IMR-90 (cell line): ENCODE results near the gene KRTCAP2. TPM values are rescaled to one million over a fixed set of nuclear protein-coding genes. Genes with fewer than 3 reads are reported as not detected.
A peak's percentile ranks its signal among the peaks of the same experiment; 100 is the strongest.

Source experiments
- ATAC-seq: fragments of 200-7000 bp; cut with Tn5 transposase; 2 replicates; pipeline ENCODE4 v1.9.1; 2020; ENCODE audit warnings: low read depth, mild to moderate bottlenecking, moderate library complexity
- BruUV-seq: library from RNA; stranded (reverse); fragments of 400-500 nt; replicated peaks from 2 replicates; lab custom pipeline; 2021; lab: Mats Ljungman, UMichigan
- CTCF ChIA-PET: fragments of 300-600 bp; formaldehyde crosslinking; extraction: SDS; loops from one replicate; lab custom pipeline; 2021; ENCODE audit warnings: antibody characterized with exemption; lab: Yijun Ruan, JAX
- POLR2A ChIA-PET: fragments of 300-600 bp; sonication (Branson Sonifier 250); formaldehyde crosslinking; loops from one replicate; lab custom pipeline; 2022; ENCODE audit warnings: antibody characterized with exemption; ENCODE audit not compliant: unreplicated experiment; lab: Charles Lee
- DNase-seq: peaks from one replicate; pipeline ENCODE4 v3.0.0; 2013
- H2AFZ ChIP-seq: replicated peaks from 2 replicates; pipeline ENCODE3; 2013; ENCODE audit warnings: low read length, mild to moderate bottlenecking; ENCODE audit not compliant: poor library complexity
- H2AK5ac ChIP-seq: 2 replicates; pipeline ENCODE4 v1.6.1; 2013; ENCODE audit warnings: low read depth, low read length, inconsistent platforms
- H2AK9ac ChIP-seq: replicated peaks from 2 replicates; pipeline ENCODE3; 2013; ENCODE audit warnings: mild to moderate bottlenecking, low read depth, low read length, moderate library complexity; ENCODE audit not compliant: poor library complexity
- H2BK120ac ChIP-seq: 2 replicates; pipeline ENCODE4 v1.6.1; 2013; ENCODE audit warnings: low read depth, low read length, inconsistent platforms
- H2BK15ac ChIP-seq: 3 replicates; pipeline ENCODE4 v1.6.1; 2013; ENCODE audit warnings: low read depth, low read length, inconsistent platforms
- H2BK20ac ChIP-seq: 2 replicates; pipeline ENCODE4 v1.6.1; 2013; ENCODE audit warnings: low read depth, mild to moderate bottlenecking, inconsistent platforms, low read length, moderate library complexity
- H2BK5ac ChIP-seq: 2 replicates; pipeline ENCODE4 v1.6.1; 2013; ENCODE audit warnings: mild to moderate bottlenecking, low read depth, low read length, inconsistent platforms; ENCODE audit not compliant: poor library complexity, severe bottlenecking
- H3K14ac ChIP-seq: replicated peaks from 2 replicates; pipeline ENCODE4 v1.6.1; 2013; ENCODE audit warnings: low read depth, low read length, inconsistent platforms
- H3K18ac ChIP-seq: 2 replicates; pipeline ENCODE4 v1.6.1; 2013; ENCODE audit warnings: low read depth, low read length, control low read depth
- H3K23ac ChIP-seq: 2 replicates; pipeline ENCODE4 v1.6.1; 2013; ENCODE audit warnings: low read depth, low read length, inconsistent platforms
- H3K27ac ChIP-seq: 2 replicates; pipeline ENCODE4 v1.5.1; 2013; ENCODE audit warnings: mild to moderate bottlenecking, control low read depth, low read length; ENCODE audit not compliant: insufficient read depth
- H3K27me3 ChIP-seq: 2 replicates; pipeline ENCODE4 v1.6.1; 2013; ENCODE audit warnings: low read length; ENCODE audit not compliant: control insufficient read depth, insufficient read depth
- H3K36me3 ChIP-seq: 2 replicates; pipeline ENCODE4 v1.6.1; 2013; ENCODE audit warnings: low read length, mixed read lengths; ENCODE audit not compliant: control insufficient read depth, insufficient read depth
- H3K4ac ChIP-seq: 2 replicates; pipeline ENCODE4 v1.6.1; 2013; ENCODE audit warnings: low read depth, low read length, inconsistent platforms
- H3K4me1 ChIP-seq: 2 replicates; pipeline ENCODE4 v1.6.1; 2013; ENCODE audit warnings: low read length, mixed read lengths; ENCODE audit not compliant: control insufficient read depth, insufficient read depth
- H3K4me2 ChIP-seq: 2 replicates; pipeline ENCODE4 v1.6.1; 2013; ENCODE audit warnings: low read depth, mild to moderate bottlenecking, control low read depth, low read length, moderate library complexity
- H3K4me3 ChIP-seq: 2 replicates; pipeline ENCODE4 v1.5.1; 2013; ENCODE audit warnings: low read depth, mild to moderate bottlenecking, control low read depth, low read length, moderate library complexity; ENCODE audit not compliant: insufficient read depth
- H3K56ac ChIP-seq: 2 replicates; pipeline ENCODE4 v1.6.1; 2013; ENCODE audit warnings: low read length, inconsistent platforms; ENCODE audit not compliant: insufficient read depth; ENCODE audit errors: extremely low read depth
- H3K79me1 ChIP-seq, 2 experiments: 2 replicates each; pipeline ENCODE4 v1.6.1; 2013; ENCODE audit warnings: low read length in 2 of 2, inconsistent platforms in 1 of 2, low read depth in 1 of 2
- H3K9ac ChIP-seq: 2 replicates; pipeline ENCODE4 v1.6.1; 2013; ENCODE audit warnings: low read depth, low read length, control low read depth
- H3K9me1 ChIP-seq: 2 replicates; pipeline ENCODE4 v1.6.1; 2013; ENCODE audit warnings: low read length, inconsistent platforms; ENCODE audit not compliant: insufficient read depth
- H3K9me3 ChIP-seq: 2 replicates; pipeline ENCODE4 v1.6.1; 2013; ENCODE audit warnings: low read length; ENCODE audit not compliant: control insufficient read depth, insufficient read depth
- H4K20me1 ChIP-seq: 2 replicates; pipeline ENCODE4 v1.6.1; 2013; ENCODE audit warnings: low read length, inconsistent platforms; ENCODE audit not compliant: insufficient read depth
- H4K5ac ChIP-seq: 2 replicates; pipeline ENCODE4 v1.6.1; 2013; ENCODE audit warnings: mild to moderate bottlenecking, low read depth, low read length, control low read depth
- H4K8ac ChIP-seq, 2 experiments: 2 replicates each; pipeline ENCODE4 v1.6.1; 2013; ENCODE audit warnings: low read depth in 2 of 2, low read length in 2 of 2, control low read depth in 1 of 2, inconsistent platforms in 1 of 2
- H4K91ac ChIP-seq: 2 replicates; pipeline ENCODE4 v1.6.1; 2013; ENCODE audit warnings: low read depth, low read length, inconsistent platforms; ENCODE audit not compliant: insufficient read depth
- BHLHE40 ChIP-seq: fragments of 150-350 bp; IDR thresholded peaks from 2 replicates; pipeline ENCODE4 v1.6.1; 2016; ENCODE audit warnings: mild to moderate bottlenecking, low read depth, low read length
- FOS ChIP-seq: fragments of 150-350 bp; IDR thresholded peaks from 2 replicates; pipeline ENCODE4 v1.6.1; 2016; ENCODE audit warnings: low read depth, low read length
- MAFK ChIP-seq: IDR thresholded peaks from 2 replicates; pipeline ENCODE4 v1.6.1; 2012; ENCODE audit warnings: low read depth, low read length, improper control_type of control experiment
- MAZ ChIP-seq: IDR thresholded peaks from 2 replicates; pipeline ENCODE4 v1.6.1; 2012; ENCODE audit warnings: low read depth, mild to moderate bottlenecking, low read length, improper control_type of control experiment, moderate library complexity, borderline replicate concordance
- NFE2L2 ChIP-seq: fragments of 150-350 bp; IDR thresholded peaks from 2 replicates; pipeline ENCODE4 v1.6.1; 2016; ENCODE audit warnings: low read depth, mild to moderate bottlenecking, low read length
- POLR2A ChIP-seq: IDR thresholded peaks from 2 replicates; pipeline ENCODE4 v1.6.1; 2012; ENCODE audit warnings: mild to moderate bottlenecking, low read depth, low read length
- WGBS, 2 experiments: methylation state at CpG; one replicate each; pipeline versions ENCODE4 v1.1.5 to v1.1.7; 2013; ENCODE audit warnings: missing lambda C conversion rate in 2 of 2; ENCODE audit not compliant: insufficient read length in 1 of 2; ENCODE audit errors: extremely low coverage in 2 of 2; 5-methylcytosine and 5-hydroxymethylcytosine counted together
- dilution Hi-C: fragments of 300-500 bp; cut with HindIII; formaldehyde crosslinking; loops from one replicate; pipeline ENCODE4 v1.14.3; 2018; ENCODE audit warnings: low sequenced_read_pairs; ENCODE audit not compliant: unreplicated experiment
- in situ Hi-C: fragments of 300-500 bp; cut with MboI; formaldehyde crosslinking; loops from 3 replicates; pipeline ENCODE4 v1.14.3; 2019; ENCODE audit warnings: low sequenced_read_pairs, inconsistent platforms, mixed read lengths
- intact Hi-C: fragments of 100-400 bp; cut with micrococcal nuclease; formaldehyde crosslinking; loops from 2 replicates; pipeline ENCODE4 v1.10.0; 2022
- polyA plus RNA-seq, 3 experiments: library from polyadenylated mRNA; depleted of rRNA; stranded (reverse); fragments of >200 nt; gene quantifications; 2 replicates each; pipeline ENCODE4 v1.2.3, GENCODE V29; 2012; ENCODE audit warnings: low replicate concordance in 1 of 3
- total RNA-seq: library from RNA; depleted of rRNA; stranded (reverse); fragments of >200 nt; gene quantifications from 2 replicates; pipeline ENCODE4 v1.2.3, GENCODE V29; 2012
- TF ChIP-seq, protein P1 (sequence below): conservative IDR thresholded peaks from 2 replicates; pipeline ENCODE4 v1.5.1; 2012; ENCODE audit warnings: mild to moderate bottlenecking, low read depth, low read length, improper control_type of control experiment
- TF ChIP-seq, protein P2 (sequence below): fragments of 150-350 bp; IDR thresholded peaks from 2 replicates; pipeline ENCODE4 v1.6.1; 2017; ENCODE audit warnings: mild to moderate bottlenecking, antibody characterized with exemption, low read length, low read depth

The KRTCAP2 gene
- total and polyA plus RNA-seq, 2 of the 4 experiments (the other 2 are of a cell fraction) = 76.7 to 232 TPM

DNA sequence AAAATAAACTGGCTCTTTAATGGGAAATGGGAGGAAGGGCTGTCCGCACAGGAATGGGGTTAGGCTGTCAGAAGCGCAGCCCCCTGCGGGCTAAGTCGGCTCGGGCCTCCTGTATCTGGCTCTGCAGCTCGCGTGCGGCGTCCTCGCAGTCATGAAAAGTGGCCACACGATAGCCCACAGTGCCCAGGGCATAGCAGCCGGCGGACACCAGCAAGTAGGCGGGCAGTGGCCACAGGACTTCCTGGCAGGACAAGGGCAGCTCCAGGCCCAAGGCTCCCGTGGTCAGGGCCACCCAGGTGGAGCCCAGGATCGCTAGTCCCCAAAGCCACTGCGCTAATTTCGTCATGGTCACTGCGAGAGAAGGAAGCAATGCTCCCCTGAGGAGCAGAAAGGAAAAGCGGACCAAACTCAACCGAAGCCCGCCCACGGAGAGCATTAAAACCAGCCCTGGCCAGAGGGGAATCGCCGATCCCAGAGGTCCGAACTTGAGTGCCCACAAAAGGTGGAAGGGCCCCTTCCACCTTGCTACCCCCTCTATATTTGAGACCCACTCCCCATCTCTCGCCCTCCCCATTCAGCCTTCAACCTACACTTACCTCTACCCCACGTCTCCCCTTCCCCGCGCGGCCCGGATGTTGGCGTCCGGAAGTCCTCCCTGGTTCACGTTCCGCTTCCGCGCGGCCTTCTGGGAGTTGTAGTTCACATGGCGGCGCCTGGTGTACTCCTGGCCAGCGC, 33.0 kb downstream of the KRTCAP2 start, which contains the start of gene DPM3:
Gene DPM3 (minus strand): TSS at position 637 of the 735 bp plus-strand sequence. CDS start 291 bp downstream, at position 346.
- no peaks in the 10 kb centered on the region for H4K20me1 ChIP-seq
- dilution Hi-C loops = no loop called here
- peak within 1 kb of the TSS; percentile 61 for H3K4ac ChIP-seq
- H2BK20ac ChIP-seq = no peak within 1 kb of the TSS
- intact Hi-C loops = no loop called here
- ATAC-seq (peak; percentile 69), DNase-seq (peak; percentile 72)
- ChIA-PET POLR2A (interaction anchor here (0.6 kb wide), 2 partner anchors 428 to 1314 kb away, joined by 4 read pairs; no protein-coding TSS in a partner anchor), CTCF (no interaction called here)
- WGBS, 2 experiments = 0% methylated on average over 26 of the region's 42 CpGs; no CpG with 5 or more reads in 1 of the 2 experiments
- H2BK120ac ChIP-seq = no peak within 1 kb of the TSS
- H3K4me2 ChIP-seq = peak within 1 kb of the TSS; percentile 92
- H3K14ac ChIP-seq = peak within 1 kb of the TSS; percentile 72
- peak within 1 kb of the TSS; percentile 91 for H2AK5ac ChIP-seq
- H3K4me1 ChIP-seq = peaks cover 4% of the 10 kb centered on the region; the same call in 1 of the 2 replicates
- H3K9me3 ChIP-seq = no peaks in the 10 kb centered on the region
- H3K27me3 ChIP-seq = peaks cover 3% of the 10 kb centered on the region; the same call in 1 of the 2 replicates
- in situ Hi-C loops = no loop called here
- TF ChIP-seq MAZ (peak; percentile 27; the same call in 1 of the 2 replicates), FOS (no peak), BHLHE40 (peak; percentile 42; the same call in 1 of the 2 replicates), MAFK (no peak), POLR2A (peak; percentile 42; the same call in 1 of the 2 replicates), NFE2L2 (no peak)
- TF ChIP-seq, protein P1, sequence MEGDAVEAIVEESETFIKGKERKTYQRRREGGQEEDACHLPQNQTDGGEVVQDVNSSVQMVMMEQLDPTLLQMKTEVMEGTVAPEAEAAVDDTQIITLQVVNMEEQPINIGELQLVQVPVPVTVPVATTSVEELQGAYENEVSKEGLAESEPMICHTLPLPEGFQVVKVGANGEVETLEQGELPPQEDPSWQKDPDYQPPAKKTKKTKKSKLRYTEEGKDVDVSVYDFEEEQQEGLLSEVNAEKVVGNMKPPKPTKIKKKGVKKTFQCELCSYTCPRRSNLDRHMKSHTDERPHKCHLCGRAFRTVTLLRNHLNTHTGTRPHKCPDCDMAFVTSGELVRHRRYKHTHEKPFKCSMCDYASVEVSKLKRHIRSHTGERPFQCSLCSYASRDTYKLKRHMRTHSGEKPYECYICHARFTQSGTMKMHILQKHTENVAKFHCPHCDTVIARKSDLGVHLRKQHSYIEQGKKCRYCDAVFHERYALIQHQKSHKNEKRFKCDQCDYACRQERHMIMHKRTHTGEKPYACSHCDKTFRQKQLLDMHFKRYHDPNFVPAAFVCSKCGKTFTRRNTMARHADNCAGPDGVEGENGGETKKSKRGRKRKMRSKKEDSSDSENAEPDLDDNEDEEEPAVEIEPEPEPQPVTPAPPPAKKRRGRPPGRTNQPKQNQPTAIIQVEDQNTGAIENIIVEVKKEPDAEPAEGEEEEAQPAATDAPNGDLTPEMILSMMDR = no peak
- TF ChIP-seq, protein P2, sequence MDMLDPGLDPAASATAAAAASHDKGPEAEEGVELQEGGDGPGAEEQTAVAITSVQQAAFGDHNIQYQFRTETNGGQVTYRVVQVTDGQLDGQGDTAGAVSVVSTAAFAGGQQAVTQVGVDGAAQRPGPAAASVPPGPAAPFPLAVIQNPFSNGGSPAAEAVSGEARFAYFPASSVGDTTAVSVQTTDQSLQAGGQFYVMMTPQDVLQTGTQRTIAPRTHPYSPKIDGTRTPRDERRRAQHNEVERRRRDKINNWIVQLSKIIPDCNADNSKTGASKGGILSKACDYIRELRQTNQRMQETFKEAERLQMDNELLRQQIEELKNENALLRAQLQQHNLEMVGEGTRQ = no peak
- TSS peak; percentile 82 for BruUV-seq
- peak within 1 kb of the TSS; percentile 77 to 97 for H4K8ac ChIP-seq
- H3K9ac ChIP-seq = peak within 1 kb of the TSS; percentile 94
- H4K91ac ChIP-seq = peak within 1 kb of the TSS; percentile 83
- no peak within 1 kb of the TSS for H2BK15ac ChIP-seq
- H2AK9ac ChIP-seq = peak within 1 kb of the TSS; percentile 96
- peaks cover 23 to 39% of the 10 kb centered on the region in 2 experiments for H3K79me1 ChIP-seq
- peak within 1 kb of the TSS; percentile 57 for H3K23ac ChIP-seq
- H3K56ac ChIP-seq = peak within 1 kb of the TSS; percentile 81
- peak within 1 kb of the TSS; percentile 79 for H3K4me3 ChIP-seq
- H3K9me1 ChIP-seq = peaks cover 12% of the 10 kb centered on the region; the same call in 1 of the 2 replicates
- H2BK5ac ChIP-seq = peak within 1 kb of the TSS; percentile 80
- peak within 1 kb of the TSS; percentile 96 for H4K5ac ChIP-seq
- peak within 1 kb of the TSS; percentile 83 for H3K27ac ChIP-seq
- H3K36me3 ChIP-seq = peaks cover 3% of the 10 kb centered on the region; the same call in 1 of the 2 replicates
- H2AFZ ChIP-seq = peak within 1 kb of the TSS; percentile 100
- no peak within 1 kb of the TSS for H3K18ac ChIP-seq
